GM23248 (cell line): ENCODE results near the gene TAS2R38. TPM values are rescaled to one million over a fixed set of nuclear protein-coding genes. Genes with fewer than 3 reads are reported as not detected.

ENCODE experiments used
- DNase-seq: peaks from one replicate; pipeline ENCODE4 v3.0.0-alpha.2; 2015
- H2AFZ ChIP-seq: fragments of 200-600 bp; sonication (generic); 2 replicates; pipeline ENCODE4 v1.6.1; 2016; ENCODE audit warnings: antibody characterized with exemption
- H3F3A ChIP-seq: fragments of 200-600 bp; sonication (generic); 2 replicates; pipeline ENCODE4 v1.6.1; 2016; ENCODE audit warnings: mild to moderate bottlenecking, antibody characterized with exemption, mixed run types; ENCODE audit not compliant: insufficient read depth
- H3K27ac ChIP-seq: fragments of 200-600 bp; sonication (generic); 2 replicates; pipeline ENCODE4 v1.5.1; 2016; ENCODE audit warnings: mild to moderate bottlenecking
- H3K27me3 ChIP-seq: fragments of 200-600 bp; sonication (generic); replicated peaks from 2 replicates; pipeline ENCODE4 v1.6.1; 2016; ENCODE audit warnings: mild to moderate bottlenecking; ENCODE audit not compliant: insufficient read depth
- H3K36me3 ChIP-seq: fragments of 200-600 bp; sonication (generic); 2 replicates; pipeline ENCODE4 v1.6.1; 2016; ENCODE audit warnings: low read depth, mild to moderate bottlenecking
- H3K4me1 ChIP-seq: fragments of 200-600 bp; sonication (generic); 2 replicates; pipeline ENCODE4 v1.6.1; 2016; ENCODE audit warnings: mild to moderate bottlenecking; ENCODE audit not compliant: insufficient read depth
- H3K4me2 ChIP-seq: fragments of 200-600 bp; sonication (generic); one replicate; pipeline ENCODE4 v1.6.1; 2016; ENCODE audit warnings: mild to moderate bottlenecking; ENCODE audit not compliant: unreplicated experiment
- H3K4me3 ChIP-seq: fragments of 200-600 bp; sonication (generic); 2 replicates; pipeline ENCODE4 v1.5.1; 2016; ENCODE audit warnings: mild to moderate bottlenecking
- H3K79me2 ChIP-seq: fragments of 200-600 bp; sonication (generic); 2 replicates; pipeline ENCODE4 v1.6.1; 2016; ENCODE audit warnings: mild to moderate bottlenecking; ENCODE audit not compliant: insufficient read depth
- H3K9ac ChIP-seq: fragments of 200-600 bp; sonication (generic); 2 replicates; pipeline ENCODE4 v1.6.1; 2016; ENCODE audit warnings: mild to moderate bottlenecking
- H3K9me2 ChIP-seq: fragments of 200-600 bp; sonication (generic); 2 replicates; pipeline ENCODE4 v1.6.1; 2016; ENCODE audit warnings: mixed run types, mild to moderate bottlenecking, moderate library complexity; ENCODE audit not compliant: insufficient read depth
- H3K9me3 ChIP-seq: fragments of 200-600 bp; sonication (generic); one replicate; pipeline ENCODE4 v1.6.1; 2017; ENCODE audit warnings: low read depth
- H4K20me1 ChIP-seq: fragments of 200-600 bp; sonication (generic); 2 replicates; pipeline ENCODE4 v1.6.0; 2016; ENCODE audit not compliant: insufficient read depth
- EZH2 ChIP-seq: fragments of 200-600 bp; sonication (generic); IDR thresholded peaks from 2 replicates; pipeline ENCODE4 v1.6.1; 2018; ENCODE audit warnings: antibody characterized with exemption, mild to moderate bottlenecking; ENCODE audit not compliant: insufficient read depth, poor library complexity, severe bottlenecking
- EZH2phosphoT487 ChIP-seq: fragments of 200-600 bp; sonication (generic); IDR thresholded peaks from 2 replicates; pipeline ENCODE4 v1.6.1; 2018; ENCODE audit warnings: antibody characterized with exemption, moderate library complexity, mild to moderate bottlenecking, low read depth; ENCODE audit not compliant: insufficient read depth
- WGBS, 2 experiments: methylation state at CpG; one replicate each; pipeline ENCODE4 v1.1.6; 2015 to 2017; ENCODE audit warnings: low lambda C conversion rate in 2 of 2, low coverage in 1 of 2; ENCODE audit errors: missing lambda C conversion rate in 2 of 2; 5-methylcytosine and 5-hydroxymethylcytosine counted together
- in situ Hi-C: fragments of 300-500 bp; cut with MboI; formaldehyde crosslinking; loops from 2 replicates; pipeline ENCODE4 v1.15.0; 2020
- polyA plus RNA-seq: library from polyadenylated mRNA; unstranded; fragments of >200 nt; fragmentation: Nextera tagmentation; extraction: Ambion mirVana; gene quantifications from 2 replicates; pipeline ENCODE4 v1.2.1, GENCODE V29; 2016
- total RNA-seq: library from RNA; depleted of rRNA; stranded (reverse); fragments of >200 nt; shearing (Covaris generic); gene quantifications from 2 replicates; pipeline ENCODE4 v1.2.3, GENCODE V29; 2014; rRNA removed

Gene TAS2R38
- not detected in 2 replicates for total RNA-seq
- not detected in 2 replicates for polyA plus RNA-seq

GRCh38 chr7:141973673-141974072, at the start of gene TAS2R38:
TSS of gene TAS2R38 (minus strand) at chr7:141973773. CDS start at chr7:141973689, 84 bp downstream.
- Histone ChIP-seq H3K4me3 (no peak within 1 kb of the TSS), H2AFZ (no peak within 1 kb of the TSS), H3K79me2 (no peaks in the 10 kb centered on the region), H3K9me3 (no peaks in the 10 kb centered on the region), H3K27ac (no peak within 1 kb of the TSS), H3K36me3 (no peaks in the 10 kb centered on the region), H3K9me2 (no peaks in the 10 kb centered on the region), H3K4me2 (no peak within 1 kb of the TSS), H3K9ac (no peak within 1 kb of the TSS), H4K20me1 (no peaks in the 10 kb centered on the region), H3F3A (no peaks in the 10 kb centered on the region), H3K4me1 (no peaks in the 10 kb centered on the region), H3K27me3 (no peaks in the 10 kb centered on the region)
- TF ChIP-seq EZH2 = no peak
- TF ChIP-seq EZH2phosphoT487 = no peak
- in situ Hi-C loops = no loop called here
- WGBS, 2 experiments = 57 to 61% methylated on average over 7 of the region's 7 CpGs
- DNase-seq = no peak

- WGBS, 2 experiments = 31 to 32% methylated on average over 2 of the region's 2 CpGs
- Histone ChIP-seq H3K9ac (no peak overlapping the region), H4K20me1 (no peaks in the 10 kb centered on the region), H3K27me3 (no peaks in the 10 kb centered on the region), H3K27ac (no peak overlapping the region), H3K4me1 (peaks cover 7% of the 10 kb centered on the region), H2AFZ (no peak overlapping the region), H3K4me2 (no peak overlapping the region), H3K9me3 (no peaks in the 10 kb centered on the region), H3F3A (no peaks in the 10 kb centered on the region), H3K4me3 (no peak overlapping the region), H3K9me2 (no peaks in the 10 kb centered on the region), H3K79me2 (no peaks in the 10 kb centered on the region), H3K36me3 (no peaks in the 10 kb centered on the region)
- TF ChIP-seq EZH2 (no peak), EZH2phosphoT487 (no peak)
- DNase-seq = no peak
- in situ Hi-C loops = no loop called here
Measured at GRCh38 chr7:142018154-142018553, 44.6 kb upstream of the TAS2R38 start.

DNA sequence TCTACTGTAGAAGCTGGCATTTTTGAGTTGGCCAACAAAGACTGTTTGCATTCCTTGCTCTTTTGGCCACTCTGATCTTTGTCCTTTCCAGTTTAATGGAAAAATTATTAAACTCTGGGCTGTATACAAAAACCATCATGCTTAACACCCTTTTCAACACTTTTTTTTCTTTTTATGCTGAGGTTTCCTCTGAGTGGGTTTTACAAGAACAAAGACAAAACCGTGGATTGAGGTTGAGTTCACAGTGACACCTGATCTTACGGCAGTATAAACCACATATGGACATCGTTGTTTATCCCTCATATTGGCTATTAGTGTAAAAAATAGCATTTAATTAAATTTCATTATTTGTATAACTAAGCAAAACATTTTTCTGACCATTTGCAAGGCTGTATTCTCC, 43.9 kb upstream of the TAS2R38 start:
- no peak overlapping the region for H3K9ac ChIP-seq
- H3K27ac ChIP-seq = no peak overlapping the region
- no peak for DNase-seq
- H3F3A ChIP-seq = no peaks in the 10 kb centered on the region
- no peaks in the 10 kb centered on the region for H3K9me3 ChIP-seq
- H3K4me2 ChIP-seq = no peak overlapping the region
- no peak overlapping the region for H3K4me3 ChIP-seq
- no peaks in the 10 kb centered on the region for H3K9me2 ChIP-seq
- H3K4me1 ChIP-seq = peaks cover 7% of the 10 kb centered on the region
- no peaks in the 10 kb centered on the region for H3K36me3 ChIP-seq
- no peaks in the 10 kb centered on the region for H3K27me3 ChIP-seq
- no peak overlapping the region for H2AFZ ChIP-seq
- WGBS, 2 experiments = 48 to 51% methylated on average over 3 of the region's 3 CpGs
- in situ Hi-C loops = no loop called here
- H3K79me2 ChIP-seq = no peaks in the 10 kb centered on the region
- H4K20me1 ChIP-seq = no peaks in the 10 kb centered on the region
- no peak for TF ChIP-seq EZH2
- no peak for TF ChIP-seq EZH2phosphoT487

- 32 to 36% methylated on average over 4 of the region's 4 CpGs for WGBS, 2 experiments
- in situ Hi-C loops = no loop called here
- H4K20me1 ChIP-seq = no peaks in the 10 kb centered on the region
- H3K9ac ChIP-seq = no peak overlapping the region
- no peak overlapping the region for H3K27ac ChIP-seq
- no peak overlapping the region for H3K4me2 ChIP-seq
- H3K4me3 ChIP-seq = no peak overlapping the region
- peak overlapping the region; percentile 60 for H2AFZ ChIP-seq
- DNase-seq = peak; percentile 54
- no peaks in the 10 kb centered on the region for H3K9me2 ChIP-seq
- no peaks in the 10 kb centered on the region for H3K27me3 ChIP-seq
- H3K36me3 ChIP-seq = no peaks in the 10 kb centered on the region
- no peaks in the 10 kb centered on the region for H3K79me2 ChIP-seq
- peaks cover 7% of the 10 kb centered on the region for H3K4me1 ChIP-seq
- no peaks in the 10 kb centered on the region for H3K9me3 ChIP-seq
- H3F3A ChIP-seq = no peaks in the 10 kb centered on the region
- TF ChIP-seq EZH2phosphoT487 (no peak), EZH2 (no peak)
Measured at GRCh38 chr7:142012825-142013511, 39.4 kb upstream of the TAS2R38 start.
